Astrocyte (in vitro differentiated cells and primary cell): Measurements from ENCODE around the gene COQ8A. TPM values are rescaled to one million over a fixed set of nuclear protein-coding genes. Genes with fewer than 3 reads are reported as not detected.

ENCODE experiments used
- DNase-seq: peaks from one replicate; pipeline ENCODE4 v3.0.0-alpha.2; 2010; ENCODE audit warnings: low read depth
- FAIRE-seq: peaks from 2 replicates; lab custom pipeline; 2011; peaks lifted over from hg19 to GRCh38; lab: Jason Lieb, UNC
- H2AFZ ChIP-seq: 2 replicates; pipeline ENCODE4 v1.6.0; 2012; ENCODE audit warnings: low read depth, low read length, inconsistent platforms
- H3K27ac ChIP-seq: 2 replicates; pipeline ENCODE4 v1.5.1; 2011; ENCODE audit warnings: low read depth, low read length, inconsistent platforms
- H3K27me3 ChIP-seq: 2 replicates; pipeline ENCODE4 v1.6.0; 2011; ENCODE audit warnings: low read length, inconsistent platforms; ENCODE audit not compliant: insufficient read depth
- H3K36me3 ChIP-seq: 2 replicates; pipeline ENCODE4 v1.5.1; 2011; ENCODE audit warnings: low read length, inconsistent platforms; ENCODE audit not compliant: insufficient read depth
- H3K4me1 ChIP-seq: 2 replicates; pipeline ENCODE4 v1.5.1; 2011; ENCODE audit warnings: low read length, inconsistent platforms; ENCODE audit not compliant: insufficient read depth
- H3K4me2 ChIP-seq: 2 replicates; pipeline ENCODE4 v1.6.0; 2012; ENCODE audit warnings: low read length, inconsistent platforms
- H3K4me3 ChIP-seq: 2 replicates; pipeline ENCODE4 v1.5.1; 2011; ENCODE audit warnings: low read depth, mild to moderate bottlenecking, low read length, inconsistent platforms; ENCODE audit not compliant: insufficient read depth
- H3K79me2 ChIP-seq: 2 replicates; pipeline ENCODE4 v1.6.0; 2012; ENCODE audit warnings: mild to moderate bottlenecking, low read length, inconsistent platforms; ENCODE audit not compliant: insufficient read depth
- H3K9ac ChIP-seq: 2 replicates; pipeline ENCODE4 v1.6.0; 2012; ENCODE audit warnings: mild to moderate bottlenecking, low read length, inconsistent platforms
- H3K9me3 ChIP-seq: 2 replicates; pipeline ENCODE4 v1.5.1; 2012; ENCODE audit warnings: low read depth, mild to moderate bottlenecking, low read length, inconsistent platforms; ENCODE audit not compliant: insufficient read depth
- H4K20me1 ChIP-seq: 2 replicates; pipeline ENCODE4 v1.6.0; 2012; ENCODE audit warnings: low read length, inconsistent platforms; ENCODE audit not compliant: insufficient read depth
- H3K27ac Mint-ChIP-seq: one replicate; pipeline ENCODE4 v1.8.0; 2021; ENCODE audit warnings: mild to moderate bottlenecking, mixed read lengths; ENCODE audit not compliant: unreplicated experiment
- H3K27me3 Mint-ChIP-seq: one replicate; pipeline ENCODE4 v1.8.0; 2021; ENCODE audit warnings: low read depth, mixed read lengths; ENCODE audit not compliant: unreplicated experiment
- H3K36me3 Mint-ChIP-seq: one replicate; pipeline ENCODE4 v1.8.0; 2021; ENCODE audit warnings: low read depth, mixed read lengths; ENCODE audit not compliant: unreplicated experiment
- H3K4me1 Mint-ChIP-seq: one replicate; pipeline ENCODE4 v1.8.0; 2021; ENCODE audit warnings: low read depth, mixed read lengths; ENCODE audit not compliant: unreplicated experiment
- H3K4me3 Mint-ChIP-seq: one replicate; pipeline ENCODE4 v1.8.0; 2021; ENCODE audit warnings: mild to moderate bottlenecking, moderate library complexity, mixed read lengths; ENCODE audit not compliant: unreplicated experiment
- H3K9me3 Mint-ChIP-seq: one replicate; pipeline ENCODE4 v1.8.0; 2021; ENCODE audit warnings: mild to moderate bottlenecking, mixed read lengths; ENCODE audit not compliant: unreplicated experiment
- CTCF ChIP-seq: IDR thresholded peaks from 2 replicates; pipeline ENCODE4 v1.5.1; 2011; ENCODE audit warnings: low read depth, mild to moderate bottlenecking, inconsistent platforms, low read length, moderate library complexity; ENCODE audit not compliant: insufficient read depth
- EZH2 ChIP-seq: IDR thresholded peaks from 2 replicates; pipeline ENCODE4 v1.6.1; 2012; ENCODE audit warnings: mild to moderate bottlenecking, low read length, inconsistent platforms; ENCODE audit not compliant: insufficient read depth
- total RNA-seq: library from RNA; stranded (reverse); gene quantifications from 2 replicates; pipeline ENCODE4 v1.2.1, GENCODE V29; 2021

The COQ8A gene
- total RNA-seq, 1 donor from 2014 or later, result 8.2 TPM

- no peaks in the 10 kb centered on the region for H3K9me3 ChIP-seq
- Mint-ChIP-seq H3K27me3 (peaks cover 2% of the 10 kb centered on the region), H3K4me3 (no peak overlapping the region), H3K27ac (no peak overlapping the region), H3K4me1 (no peaks in the 10 kb centered on the region), H3K9me3 (peaks cover 8% of the 10 kb centered on the region), H3K36me3 (peaks cover 4% of the 10 kb centered on the region)
- DNase-seq, result no peak
- H4K20me1 ChIP-seq, result no peaks in the 10 kb centered on the region
- H3K27me3 ChIP-seq, result no peaks in the 10 kb centered on the region
- no peak for FAIRE-seq
- no peak overlapping the region for H2AFZ ChIP-seq
- H3K4me2 ChIP-seq, result no peak overlapping the region
- H3K79me2 ChIP-seq, result no peaks in the 10 kb centered on the region
- no peak overlapping the region for H3K9ac ChIP-seq
- no peaks in the 10 kb centered on the region for H3K36me3 ChIP-seq
- no peak overlapping the region for H3K4me3 ChIP-seq
- no peak overlapping the region for H3K27ac ChIP-seq
- H3K4me1 ChIP-seq, result no peaks in the 10 kb centered on the region
- TF ChIP-seq CTCF (no peak), EZH2 (no peak)
Observed at GRCh38 chr1:226960256-226960655, 20.2 kb downstream of the COQ8A start.

GRCh38 chr1:226960944-226961765, 21.1 kb downstream of the COQ8A start:
- H2AFZ ChIP-seq, result no peak overlapping the region
- peaks cover 6% of the 10 kb centered on the region for H3K36me3 Mint-ChIP-seq

More at GRCh38 chr1:226960944-226961765, 21.1 kb downstream of the COQ8A start:
- TF ChIP-seq CTCF (no peak), EZH2 (no peak)
- no peaks in the 10 kb centered on the region for H4K20me1 ChIP-seq
- peaks cover 8% of the 10 kb centered on the region for H3K9me3 Mint-ChIP-seq
- H3K4me2 ChIP-seq, result no peak overlapping the region
- no peaks in the 10 kb centered on the region for H3K27me3 ChIP-seq
- DNase-seq (no peak), FAIRE-seq (no peak)
- H3K4me3 Mint-ChIP-seq, result no peak overlapping the region
- H3K27me3 Mint-ChIP-seq, result peaks cover 2% of the 10 kb centered on the region
- H3K4me1 Mint-ChIP-seq, result no peaks in the 10 kb centered on the region
- H3K9me3 ChIP-seq, result no peaks in the 10 kb centered on the region
- H3K27ac Mint-ChIP-seq, result no peak overlapping the region
- no peaks in the 10 kb centered on the region for H3K36me3 ChIP-seq
- no peak overlapping the region for H3K4me3 ChIP-seq
- H3K27ac ChIP-seq, result no peak overlapping the region
- H3K4me1 ChIP-seq, result no peaks in the 10 kb centered on the region
- no peaks in the 10 kb centered on the region for H3K79me2 ChIP-seq
- H3K9ac ChIP-seq, result no peak overlapping the region
